HL-60/S4 treated with phorbol 12-myristate 13-acetate at 8.2 ng/mL for 4 days and 3 days (cell line): ENCODE measurements around the gene CELA2A.
"Not testable (repeated sequence)": the region's sequence is repeated elsewhere in the genome, so short reads cannot be mapped to it uniquely, and the experiment has no call there.

Source experiments
- in situ Hi-C: fragments of 300-500 bp; cut with MboI; formaldehyde crosslinking; loops from 2 replicates; pipeline ENCODE4 v1.15.0; 2022; ENCODE audit warnings: low sequenced_read_pairs

Gene CELA2A

DNA sequence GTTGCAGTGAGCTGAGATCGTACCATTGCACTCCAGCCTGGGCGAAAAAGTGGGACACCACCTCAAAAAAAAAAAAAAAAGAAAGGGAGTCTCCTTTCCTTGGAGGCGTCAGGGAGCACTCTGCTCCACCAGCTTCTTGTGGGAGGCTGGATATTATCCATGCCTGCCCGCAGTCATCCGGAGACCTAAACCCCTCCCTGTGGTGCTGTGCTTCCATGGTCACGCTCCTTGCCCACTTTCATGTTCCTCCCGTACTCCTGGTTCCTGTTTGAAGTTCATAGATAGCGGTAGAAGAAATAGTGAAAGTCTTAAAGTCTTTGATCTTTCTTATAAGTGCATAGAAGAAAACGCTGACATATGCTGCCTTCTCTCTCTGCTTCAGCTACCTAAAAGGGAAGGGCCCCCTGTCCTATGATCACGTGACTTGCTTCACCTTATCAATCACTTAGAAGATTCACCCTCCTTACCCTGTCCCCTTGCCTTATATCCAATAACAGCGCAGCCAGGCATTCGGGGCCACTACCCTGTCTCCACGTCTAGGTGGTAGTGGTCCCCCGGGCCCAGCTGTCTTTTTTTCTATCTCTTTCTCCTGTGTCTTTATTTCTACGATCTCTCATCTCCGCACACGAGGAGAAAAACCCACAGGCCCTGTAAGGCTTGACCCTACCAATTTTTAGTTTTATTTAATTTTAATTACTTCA is 64.8 kb downstream of the CELA2A start:
- in situ Hi-C loops = not testable (repeated sequence)
